SK-N-SH (cell line): ENCODE data around the gene SAP30BP. TPM values are rescaled to one million over a fixed set of nuclear protein-coding genes. Genes with fewer than 3 reads are reported as not detected.

ENCODE experiments used
- CTCF ChIA-PET: fragments of 300-600, 350-600 bp; formaldehyde crosslinking; extraction: SDS; loops from one replicate; lab custom pipeline; 2021; lab: Yijun Ruan, JAX
- POLR2A ChIA-PET: fragments of 350-600 bp; sonication (Branson Sonifier 250); formaldehyde crosslinking; extraction: SDS; loops from one replicate; lab custom pipeline; 2020; ENCODE audit warnings: antibody characterized with exemption, inconsistent platforms; lab: Yijun Ruan, JAX
- DNase-seq: peaks from one replicate; pipeline ENCODE4 v3.0.0; 2012
- H2AFZ ChIP-seq: fragments of 200-600 bp; sonication (generic); 2 replicates; pipeline ENCODE4 v1.8.1; 2016; ENCODE audit warnings: antibody characterized with exemption, mild to moderate bottlenecking, low read depth
- H3F3A ChIP-seq: fragments of 200-600 bp; sonication (generic); replicated peaks from 2 replicates; pipeline ENCODE3; 2016; ENCODE audit warnings: antibody characterized with exemption, mild to moderate bottlenecking; ENCODE audit not compliant: insufficient read depth
- H3K27ac ChIP-seq, 2 experiments: fragments of 200-500 bp in 1 of 2; fragments of 200-600 bp in 1 of 2; sonication (Bioruptor generic) in 1 of 2; sonication (generic), shearing (Covaris generic) in 1 of 2; 2 replicates each; pipeline versions ENCODE4 v1.5.1 to v1.6.1; 2014 to 2016; ENCODE audit warnings: low read depth in 2 of 2, inconsistent platforms in 1 of 2, low read length in 1 of 2, mild to moderate bottlenecking in 1 of 2, mixed read lengths in 1 of 2
- H3K27me3 ChIP-seq: fragments of 200-600 bp; sonication (generic), shearing (Covaris generic); 2 replicates; pipeline ENCODE4 v1.6.1; 2016; ENCODE audit warnings: mixed run types; ENCODE audit not compliant: insufficient read depth
- H3K36me3 ChIP-seq, 2 experiments: fragments of 200-500 bp in 1 of 2; fragments of 200-600 bp in 1 of 2; sonication (Bioruptor generic) in 1 of 2; sonication (generic) in 1 of 2; replicated peaks in 1 of 2; 2 replicates each; pipeline versions ENCODE3 to v1.5.1; 2014 to 2016; ENCODE audit warnings: low read length in 1 of 2, mild to moderate bottlenecking in 1 of 2; ENCODE audit not compliant: insufficient read depth in 2 of 2, control insufficient read depth in 1 of 2
- H3K4me1 ChIP-seq, 2 experiments: fragments of 200-500 bp in 1 of 2; fragments of 200-600 bp in 1 of 2; sonication (Bioruptor generic) in 1 of 2; sonication (generic), shearing (Covaris generic) in 1 of 2; 2 replicates each; pipeline versions ENCODE4 v1.5.1 to v1.6.1; 2014 to 2016; ENCODE audit warnings: low read depth in 1 of 2, low read length in 1 of 2, mixed run types in 1 of 2; ENCODE audit not compliant: insufficient read depth in 2 of 2, control insufficient read depth in 1 of 2
- H3K4me2 ChIP-seq: fragments of 200-600 bp; sonication (generic), shearing (Covaris generic); 2 replicates; pipeline ENCODE4 v1.6.1; 2017; ENCODE audit warnings: mixed run types
- H3K4me3 ChIP-seq, 2 experiments: fragments of 200-500 bp in 1 of 2; fragments of 200-600 bp in 1 of 2; sonication (Bioruptor generic) in 1 of 2; sonication (generic), shearing (Covaris generic) in 1 of 2; 2 replicates each; pipeline versions ENCODE4 v1.5.1 to v1.8.1; 2014 to 2016; ENCODE audit warnings: low read depth in 2 of 2, inconsistent platforms in 1 of 2, low read length in 1 of 2, mild to moderate bottlenecking in 1 of 2, mixed read lengths in 1 of 2, moderate library complexity in 1 of 2
- H3K79me2 ChIP-seq: fragments of 200-600 bp; sonication (generic); 2 replicates; pipeline ENCODE4 v1.8.1; 2017; ENCODE audit warnings: mild to moderate bottlenecking; ENCODE audit not compliant: insufficient read depth
- H3K9ac ChIP-seq: fragments of 200-600 bp; sonication (generic); 2 replicates; pipeline ENCODE4 v1.6.1; 2017; ENCODE audit warnings: mixed run types
- H3K9me2 ChIP-seq: fragments of 200-600 bp; sonication (generic); 2 replicates; pipeline ENCODE4 v1.6.1; 2017; ENCODE audit warnings: mixed run types
- H3K9me3 ChIP-seq: fragments of 200-600 bp; sonication (generic); 2 replicates; pipeline ENCODE4 v1.6.1; 2017; ENCODE audit warnings: mixed run types, mild to moderate bottlenecking, moderate library complexity
- H4K20me1 ChIP-seq: fragments of 200-600 bp; sonication (generic); 2 replicates; pipeline ENCODE4 v1.6.1; 2017; ENCODE audit warnings: mild to moderate bottlenecking, mixed run types; ENCODE audit not compliant: insufficient read depth
- CTCF ChIP-seq: fragments of 200-600 bp; sonication (generic); IDR thresholded peaks from 2 replicates; pipeline ENCODE4 v1.6.1; 2017; ENCODE audit warnings: antibody characterized with exemption, mild to moderate bottlenecking, moderate library complexity
- EP300 ChIP-seq, 2 experiments: IDR thresholded peaks; 2 replicates each; pipeline versions ENCODE4 v1.4.0 to v1.6.1; 2012; ENCODE audit warnings: borderline replicate concordance in 1 of 2, low read depth in 1 of 2, low read length in 1 of 2
- EZH2phosphoT487 ChIP-seq: fragments of 200-600 bp; sonication (generic); IDR thresholded peaks from 2 replicates; pipeline ENCODE4 v1.6.1; 2017; ENCODE audit warnings: low read depth, mixed run types, mild to moderate bottlenecking, antibody characterized with exemption, moderate library complexity, borderline replicate concordance
- FOXM1 ChIP-seq: IDR thresholded peaks from 2 replicates; pipeline ENCODE4 v1.4.0; 2012; ENCODE audit warnings: low read depth, mild to moderate bottlenecking
- GATA2 ChIP-seq: sonication (generic); formaldehyde crosslinking; IDR thresholded peaks from 2 replicates; pipeline ENCODE4 v1.5.0; 2020; ENCODE audit warnings: mild to moderate bottlenecking, missing genetic modification reagents
- JUND ChIP-seq: IDR thresholded peaks from 2 replicates; pipeline ENCODE4 v1.4.0; 2012
- MXI1 ChIP-seq: IDR thresholded peaks from 2 replicates; pipeline ENCODE4 v1.6.1; 2012; ENCODE audit warnings: mild to moderate bottlenecking, low read depth, low read length, improper control_type of control experiment
- RAD21 ChIP-seq: IDR thresholded peaks from 2 replicates; pipeline ENCODE4 v1.6.1; 2012; ENCODE audit warnings: mild to moderate bottlenecking, low read length
- REST ChIP-seq: IDR thresholded peaks from 2 replicates; pipeline ENCODE4 v1.6.1; 2012; ENCODE audit warnings: mild to moderate bottlenecking, low read depth, low read length, moderate library complexity
- SMC3 ChIP-seq: IDR thresholded peaks from 2 replicates; pipeline ENCODE4 v1.6.1; 2012; ENCODE audit warnings: low read depth, low read length, improper control_type of control experiment
- TAF1 ChIP-seq: IDR thresholded peaks from 2 replicates; pipeline ENCODE4 v1.6.1; 2012; ENCODE audit warnings: low read depth, mild to moderate bottlenecking, low read length, moderate library complexity, borderline replicate concordance
- TCF12 ChIP-seq: IDR thresholded peaks from 2 replicates; pipeline ENCODE4 v1.4.0; 2012
- WGBS: methylation state at CpG from one replicate; pipeline ENCODE4 v1.1.6; 2017; ENCODE audit warnings: low lambda C conversion rate; 5-methylcytosine and 5-hydroxymethylcytosine counted together
- polyA plus RNA-seq, 3 experiments: library from polyadenylated mRNA; depleted of rRNA; stranded (reverse); fragments of >200 nt; gene quantifications; 2 replicates each; pipeline ENCODE4 v1.2.3, GENCODE V29; 2012

Gene SAP30BP
- polyA plus RNA-seq, 1 of the 3 experiments (the other 2 are of a cell fraction) = 158 TPM

- H2AFZ ChIP-seq = no peak overlapping the region
- DNase-seq = no peak
- no peak overlapping the region for H3K4me2 ChIP-seq
- no peaks in the 10 kb centered on the region for H3K9me3 ChIP-seq
- H3K9me2 ChIP-seq = no peaks in the 10 kb centered on the region
- ChIA-PET CTCF (interaction anchor here (0.8 to 5.1 kb wide), 8 partner anchors 8 to 408 kb away, joined by 3 to 39 read pairs (median 4); partner anchors contain the start of genes MIF4GD and SMIM5), POLR2A (no interaction called here)
- no peak overlapping the region for H3K9ac ChIP-seq
- peaks cover 28 to 36% of the 10 kb centered on the region in 2 experiments for H3K36me3 ChIP-seq
- peak overlapping the region in 1 of 2 experiments; percentile 64; a peak in 2 of 4 replicates for H3K27ac ChIP-seq
- H3F3A ChIP-seq = peaks cover 43% of the 10 kb centered on the region
- H3K4me3 ChIP-seq = no peak overlapping the region
- TF ChIP-seq REST = no peak
- TF ChIP-seq SMC3 = peak; percentile 21; the same call in 1 of the 2 replicates
- no peak for TF ChIP-seq MXI1
- no peak for TF ChIP-seq TCF12
- peak; percentile 36 for TF ChIP-seq CTCF
- no peak for TF ChIP-seq FOXM1
- no peak for TF ChIP-seq TAF1
- TF ChIP-seq RAD21 = peak; percentile 28; the same call in 1 of the 2 replicates
- no peak for TF ChIP-seq JUND
- H3K4me1 ChIP-seq = peaks cover 4 to 33% of the 10 kb centered on the region in 2 experiments; a peak in 3 of 4 replicates
- 72% methylated on average over 11 of the region's 11 CpGs for WGBS
- peaks cover 91% of the 10 kb centered on the region for H3K79me2 ChIP-seq
- H3K27me3 ChIP-seq = no peaks in the 10 kb centered on the region
- peaks cover 12% of the 10 kb centered on the region; the same call in 1 of the 2 replicates for H4K20me1 ChIP-seq
These were observed 12.6 kb downstream of the SAP30BP start for GRCh38 chr17:75679706-75680211.

- TF ChIP-seq EP300 (IDR thresholded peaks at IDR 0.05; ENCODE audit: borderline replicate concordance in 1 of 2, low read depth in 1 of 2, low read length in 1 of 2) = no peak
- TF ChIP-seq GATA2 (CRISPR knock-in tag) = no peak
- no peak for TF ChIP-seq EZH2phosphoT487
- TF ChIP-seq, all 33 proteins: peak for 0
- Histone ChIP-seq H3K4me2 (peak overlapping the region; percentile 3), H3K27me3 (no peaks in the 10 kb centered on the region), H3K36me3 (peaks cover 28 to 32% of the 10 kb centered on the region in 2 experiments), H2AFZ (no peak overlapping the region), H3F3A (peaks cover 38% of the 10 kb centered on the region), H3K9ac (no peak overlapping the region), H3K79me2 (peaks cover 91% of the 10 kb centered on the region), H3K4me3 (no peak overlapping the region), H3K27ac (peak overlapping the region in 1 of 2 experiments; percentile 64; a peak in 2 of 4 replicates), H3K9me2 (no peaks in the 10 kb centered on the region), H3K9me3 (no peaks in the 10 kb centered on the region), H3K4me1 (peaks cover 6 to 40% of the 10 kb centered on the region in 2 experiments; a peak in 3 of 4 replicates), H4K20me1 (peaks cover 12% of the 10 kb centered on the region; the same call in 1 of the 2 replicates)
- DNase-seq = no peak
- ChIA-PET CTCF (interaction anchor here (0.8 to 5.1 kb wide), 6 partner anchors 8 to 409 kb away, joined by 3 to 39 read pairs (median 4); partner anchors contain the start of genes MIF4GD and SMIM5), POLR2A (no interaction called here)
- WGBS = 92% methylated on average over 10 of the region's 10 CpGs
These were observed 13.3 kb downstream of the SAP30BP start for GRCh38 chr17:75680431-75680830.
